ENCODE measurements around the gene PRRT1B. TPM values are rescaled to one million over a fixed set of nuclear protein-coding genes. Genes with fewer than 3 reads are reported as not detected.
A peak's percentile ranks its signal among the peaks of the same experiment; 100 is the strongest.
"Not testable (repeated sequence)": the region's sequence is repeated elsewhere in the genome, so short reads cannot be mapped to it uniquely, and the experiment has no call there.

Gene PRRT1B
- polyA plus RNA-seq, 3 donors, result not detected

DNA sequence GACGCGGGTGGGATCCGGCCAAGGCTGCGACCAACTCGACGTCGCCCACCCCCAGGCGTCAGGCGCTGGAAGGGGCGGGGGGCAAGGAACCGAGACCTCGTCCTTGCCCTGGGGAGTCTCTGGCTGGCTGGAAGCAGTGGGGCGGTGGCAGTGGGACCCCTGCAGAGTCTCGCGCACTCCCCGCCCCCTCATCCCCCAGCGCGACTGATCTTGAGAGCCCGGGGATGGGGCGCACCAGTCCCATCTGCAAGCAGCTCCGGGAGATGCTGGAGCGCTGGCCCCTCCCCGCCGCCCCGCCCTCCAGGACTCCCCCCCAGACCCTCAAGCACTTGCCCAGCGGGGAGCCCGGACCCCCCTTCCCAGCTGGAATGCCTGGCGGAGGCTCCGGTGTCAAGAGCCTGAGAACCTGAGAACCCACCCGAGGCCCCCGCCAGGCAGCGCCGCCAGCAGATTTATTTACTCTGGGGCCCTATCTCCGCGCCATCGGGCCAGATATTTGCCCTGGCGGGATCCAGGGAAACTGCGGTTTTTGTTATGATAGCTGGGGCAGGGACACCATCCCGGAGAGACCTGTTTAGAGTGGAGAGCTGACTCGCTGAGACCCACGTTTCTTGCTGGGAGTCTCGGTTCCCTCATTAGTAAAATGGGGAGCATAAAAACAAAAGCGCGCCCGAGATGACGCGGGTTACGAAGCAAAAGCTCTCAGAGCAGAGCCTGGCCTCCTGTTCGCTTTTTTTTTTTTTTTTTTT lies 1.2 kb downstream of the PRRT1B start:
- H3K36me3 Mint-ChIP-seq, result peaks cover 10 to 16% of the 10 kb centered on the region in 2 donors
- Histone ChIP-seq H3K4me1 (ENCODE audit: control insufficient read depth in 1 of 2, insufficient read depth in 2 of 2, low read length in 2 of 2) (no peaks in the 10 kb centered on the region), H3K4me2 (replicated peaks; ENCODE audit: extremely low read depth, low read length, poor library complexity, severe bottlenecking) (no peak overlapping the region), H4K20me1 (ENCODE audit: insufficient read depth, low read length) (no peaks in the 10 kb centered on the region), H3K9ac (ENCODE audit: insufficient read depth, low read length, poor library complexity, severe bottlenecking) (no peak overlapping the region), H3K79me2 (ENCODE audit: insufficient read depth, low read length) (no peaks in the 10 kb centered on the region), H3K36me3 (replicated peaks in 1 of 2; ENCODE audit: control insufficient read depth in 1 of 2, insufficient read depth in 2 of 2, low read length in 2 of 2) (no peaks in the 10 kb centered on the region), H3K27ac (ENCODE audit: low read depth in 1 of 2, low read length in 2 of 2) (no peak overlapping the region), H3K27me3 (ENCODE audit: control insufficient read depth in 2 of 2, insufficient read depth in 2 of 2, low read length in 2 of 2) (peaks cover 30 to 53% of the 10 kb centered on the region in 2 donors), H3K4me3 (replicated peaks in 1 of 3; ENCODE audit: low read depth in 2 of 3, low read length in 3 of 3) (no peak overlapping the region), H2AFZ (ENCODE audit: insufficient read depth, low read depth, low read length, poor library complexity, severe bottlenecking) (no peak overlapping the region), H3K9me3 (replicated peaks in 1 of 2; ENCODE audit: control insufficient read depth in 1 of 2, insufficient read depth in 1 of 2, low read length in 2 of 2) (peaks cover 39 to 45% of the 10 kb centered on the region in 2 donors)
- WGBS (ENCODE audit: insufficient coverage), result 5% methylated on average over 35 of the region's 49 CpGs
- H3K27me3 Mint-ChIP-seq (ENCODE audit: low read depth in 3 of 3), result peaks cover 69 to 78% (median 73%) of the 10 kb centered on the region in 3 donors
- DNase-seq, result no peak
- TF ChIP-seq, protein P1, sequence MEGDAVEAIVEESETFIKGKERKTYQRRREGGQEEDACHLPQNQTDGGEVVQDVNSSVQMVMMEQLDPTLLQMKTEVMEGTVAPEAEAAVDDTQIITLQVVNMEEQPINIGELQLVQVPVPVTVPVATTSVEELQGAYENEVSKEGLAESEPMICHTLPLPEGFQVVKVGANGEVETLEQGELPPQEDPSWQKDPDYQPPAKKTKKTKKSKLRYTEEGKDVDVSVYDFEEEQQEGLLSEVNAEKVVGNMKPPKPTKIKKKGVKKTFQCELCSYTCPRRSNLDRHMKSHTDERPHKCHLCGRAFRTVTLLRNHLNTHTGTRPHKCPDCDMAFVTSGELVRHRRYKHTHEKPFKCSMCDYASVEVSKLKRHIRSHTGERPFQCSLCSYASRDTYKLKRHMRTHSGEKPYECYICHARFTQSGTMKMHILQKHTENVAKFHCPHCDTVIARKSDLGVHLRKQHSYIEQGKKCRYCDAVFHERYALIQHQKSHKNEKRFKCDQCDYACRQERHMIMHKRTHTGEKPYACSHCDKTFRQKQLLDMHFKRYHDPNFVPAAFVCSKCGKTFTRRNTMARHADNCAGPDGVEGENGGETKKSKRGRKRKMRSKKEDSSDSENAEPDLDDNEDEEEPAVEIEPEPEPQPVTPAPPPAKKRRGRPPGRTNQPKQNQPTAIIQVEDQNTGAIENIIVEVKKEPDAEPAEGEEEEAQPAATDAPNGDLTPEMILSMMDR (IDR thresholded peaks at IDR 0.05), result no peak
- no peak overlapping the region for H3K27ac Mint-ChIP-seq
- peaks cover 6% of the 10 kb centered on the region for H3K4me1 Mint-ChIP-seq
- intact Hi-C loops (cut with micrococcal nuclease), result no loop called here
- H3K4me3 Mint-ChIP-seq, result peak overlapping the region; percentile 59 to 85
- H3K9me3 Mint-ChIP-seq, result peaks cover 15 to 65% (median 50%) of the 10 kb centered on the region in 7 donors

DNA sequence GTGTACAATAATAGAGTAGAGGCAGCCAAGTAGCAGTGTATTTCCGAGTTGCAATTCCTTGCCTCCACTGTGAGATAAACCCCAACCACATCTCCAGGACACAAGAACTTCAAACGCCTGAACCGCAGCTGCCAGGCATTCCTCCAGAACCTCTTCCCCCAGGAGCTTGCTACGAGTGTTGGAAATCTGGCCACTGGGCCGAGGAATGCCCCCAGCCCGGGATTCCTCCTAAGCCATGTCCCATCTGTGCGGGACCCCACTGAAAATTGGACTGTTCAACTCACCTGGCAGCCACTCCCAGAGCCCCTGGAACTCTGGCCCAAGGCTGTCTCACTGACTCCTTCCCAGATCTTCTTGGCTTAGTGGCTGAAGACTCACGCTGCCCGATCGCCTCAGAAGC lies 3.9 kb downstream of the PRRT1B start:
- WGBS (ENCODE audit: insufficient coverage), result 100% methylated on average over 9 of the region's 10 CpGs
- intact Hi-C loops (cut with micrococcal nuclease); H3K27ac Mint-ChIP-seq; H3K79me2 ChIP-seq (ENCODE audit: insufficient read depth, low read length); H3K36me3 ChIP-seq (replicated peaks in 1 of 2; ENCODE audit: control insufficient read depth in 1 of 2, insufficient read depth in 2 of 2, low read length in 2 of 2); H3K4me2 ChIP-seq (replicated peaks; ENCODE audit: extremely low read depth, low read length, poor library complexity, severe bottlenecking); H3K4me1 ChIP-seq (ENCODE audit: control insufficient read depth in 1 of 2, insufficient read depth in 2 of 2, low read length in 2 of 2); H3K4me3 Mint-ChIP-seq; H3K27ac ChIP-seq (ENCODE audit: low read depth in 1 of 2, low read length in 2 of 2); H3K9ac ChIP-seq (ENCODE audit: insufficient read depth, low read length, poor library complexity, severe bottlenecking); DNase-seq; H2AFZ ChIP-seq (ENCODE audit: insufficient read depth, low read depth, low read length, poor library complexity, severe bottlenecking); H3K4me1 Mint-ChIP-seq; H3K4me3 ChIP-seq (replicated peaks in 1 of 3; ENCODE audit: low read depth in 2 of 3, low read length in 3 of 3); H4K20me1 ChIP-seq (ENCODE audit: insufficient read depth, low read length): not testable (repeated sequence)
- Mint-ChIP-seq H3K9me3 (peaks cover 7 to 47% (median 34%) of the 10 kb centered on the region in 7 donors), H3K36me3 (peaks cover 0 to 11% of the 10 kb centered on the region in 2 donors), H3K27me3 (ENCODE audit: low read depth in 3 of 3) (peaks cover 74 to 81% (median 77%) of the 10 kb centered on the region in 3 donors)
- H3K27me3 ChIP-seq (ENCODE audit: control insufficient read depth in 2 of 2, insufficient read depth in 2 of 2, low read length in 2 of 2), result peaks cover 34 to 57% of the 10 kb centered on the region in 2 donors
- H3K9me3 ChIP-seq (replicated peaks in 1 of 2; ENCODE audit: control insufficient read depth in 1 of 2, insufficient read depth in 1 of 2, low read length in 2 of 2), result peaks cover 17 to 33% of the 10 kb centered on the region in 2 donors

DNA sequence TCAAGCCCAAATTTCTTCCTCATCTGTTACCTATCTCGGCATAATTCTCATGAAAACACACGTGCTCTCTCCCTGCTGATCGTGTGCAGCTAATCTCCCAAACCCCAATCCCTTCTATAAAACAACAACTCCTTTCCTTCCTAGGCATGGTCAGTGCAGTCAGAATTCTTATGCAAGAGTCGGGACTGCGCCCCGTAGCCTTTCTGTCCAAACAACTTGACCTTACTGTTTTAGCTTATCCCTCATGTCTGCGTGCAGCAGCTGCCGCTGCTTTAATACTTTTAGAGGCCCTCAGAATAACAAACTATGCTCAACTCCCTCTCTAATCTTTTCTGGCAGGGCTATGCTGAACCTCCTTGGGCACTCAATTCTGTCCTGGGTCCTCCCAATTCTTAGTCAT lies 5.1 kb downstream of the PRRT1B start:
- H3K36me3 Mint-ChIP-seq; intact Hi-C loops (cut with micrococcal nuclease); H3K27ac Mint-ChIP-seq: not testable (repeated sequence)

More for the DNA sequence above, 5.1 kb downstream of the PRRT1B start:
- H4K20me1 ChIP-seq (ENCODE audit: insufficient read depth, low read length); DNase-seq; H3K79me2 ChIP-seq (ENCODE audit: insufficient read depth, low read length); H3K4me1 ChIP-seq (ENCODE audit: control insufficient read depth in 1 of 2, insufficient read depth in 2 of 2, low read length in 2 of 2); H3K4me3 Mint-ChIP-seq; H2AFZ ChIP-seq (ENCODE audit: insufficient read depth, low read depth, low read length, poor library complexity, severe bottlenecking); H3K4me2 ChIP-seq (replicated peaks; ENCODE audit: extremely low read depth, low read length, poor library complexity, severe bottlenecking); H3K27ac ChIP-seq (ENCODE audit: low read depth in 1 of 2, low read length in 2 of 2); H3K4me3 ChIP-seq (replicated peaks in 1 of 3; ENCODE audit: low read depth in 2 of 3, low read length in 3 of 3); H3K9ac ChIP-seq (ENCODE audit: insufficient read depth, low read length, poor library complexity, severe bottlenecking); H3K4me1 Mint-ChIP-seq; H3K36me3 ChIP-seq (replicated peaks in 1 of 2; ENCODE audit: control insufficient read depth in 1 of 2, insufficient read depth in 2 of 2, low read length in 2 of 2): not testable (repeated sequence)
- H3K9me3 ChIP-seq (replicated peaks in 1 of 2; ENCODE audit: control insufficient read depth in 1 of 2, insufficient read depth in 1 of 2, low read length in 2 of 2), result peaks cover 6 to 21% of the 10 kb centered on the region in 2 donors
- 95% methylated on average over 8 of the region's 8 CpGs for WGBS (ENCODE audit: insufficient coverage)
- Mint-ChIP-seq H3K27me3 (ENCODE audit: low read depth in 3 of 3) (peaks cover 72 to 80% (median 75%) of the 10 kb centered on the region in 3 donors), H3K9me3 (peaks cover 3 to 40% (median 29%) of the 10 kb centered on the region in 7 donors)
- H3K27me3 ChIP-seq (ENCODE audit: control insufficient read depth in 2 of 2, insufficient read depth in 2 of 2, low read length in 2 of 2), result peaks cover 29 to 52% of the 10 kb centered on the region in 2 donors
